ENCODE results near the gene DOCK10. TPM values are rescaled to one million over a fixed set of nuclear protein-coding genes. Genes with fewer than 3 reads are reported as not detected.

Gene DOCK10
- total RNA-seq, 1 donor from 2014 or later, result 107 TPM

- Mint-ChIP-seq H3K9me3 (peaks cover 4% of the 10 kb centered on the region), H3K36me3 (ENCODE audit: low read depth) (peaks cover 93% of the 10 kb centered on the region), H3K4me1 (ENCODE audit: low read depth) (no peaks in the 10 kb centered on the region), H3K27ac (no peak overlapping the region), H3K27me3 (ENCODE audit: low read depth) (no peaks in the 10 kb centered on the region), H3K4me3 (ENCODE audit: low read depth) (no peak overlapping the region)
- no peak for DNase-seq (ENCODE audit: low spot score)
- intact Hi-C loops (cut with micrococcal nuclease), result no loop called here
Measured at GRCh38 chr2:224837066-224837465, 205.2 kb downstream of the DOCK10 start.

DNA sequence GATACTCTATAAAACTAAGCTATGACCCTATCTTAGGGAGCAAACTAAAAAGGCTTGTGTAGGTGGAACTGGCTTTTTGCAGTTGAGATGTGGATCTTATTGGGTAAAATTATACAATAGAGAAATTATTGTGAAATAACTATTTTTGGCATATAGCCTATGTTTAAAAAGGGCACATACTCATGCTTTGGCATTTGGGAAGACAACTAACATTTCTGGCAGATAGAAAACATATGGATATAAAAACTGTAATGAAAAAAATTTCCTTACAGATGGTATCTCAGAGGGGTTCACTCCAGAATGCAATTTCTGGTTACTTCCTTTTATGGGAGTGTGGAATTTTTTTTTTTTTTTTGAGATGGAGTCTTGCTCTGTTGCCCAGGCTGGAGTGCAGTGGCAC is 206.0 kb downstream of the DOCK10 start:
- Mint-ChIP-seq H3K4me3 (ENCODE audit: low read depth) (no peak overlapping the region), H3K4me1 (ENCODE audit: low read depth) (no peaks in the 10 kb centered on the region), H3K27ac (no peak overlapping the region), H3K36me3 (ENCODE audit: low read depth) (peaks cover 92% of the 10 kb centered on the region), H3K27me3 (ENCODE audit: low read depth) (no peaks in the 10 kb centered on the region), H3K9me3 (peaks cover 4% of the 10 kb centered on the region)
- intact Hi-C loops (cut with micrococcal nuclease), result no loop called here
- no peak for DNase-seq (ENCODE audit: low spot score)

DNA sequence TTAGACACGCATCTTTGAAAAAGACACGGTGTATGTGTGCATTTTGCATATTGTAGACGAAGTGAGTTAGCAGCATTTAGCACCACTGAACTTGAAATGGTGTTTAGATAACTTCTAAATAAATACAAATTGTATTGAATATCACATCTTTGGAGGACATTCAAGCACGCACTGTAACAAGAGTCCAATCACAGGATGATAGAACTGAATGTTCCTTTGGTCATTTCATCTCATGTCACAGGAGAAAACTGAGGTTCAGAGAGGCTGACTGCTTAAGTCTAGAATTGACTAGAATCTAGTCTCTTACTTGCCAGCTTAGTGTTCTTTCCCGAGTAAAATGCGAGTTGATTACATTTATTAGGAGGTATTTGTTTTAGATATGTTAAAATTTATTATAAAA is 206.9 kb downstream of the DOCK10 start:
- Mint-ChIP-seq H3K9me3 (no peaks in the 10 kb centered on the region), H3K4me1 (ENCODE audit: low read depth) (no peaks in the 10 kb centered on the region), H3K4me3 (ENCODE audit: low read depth) (no peak overlapping the region), H3K27ac (no peak overlapping the region), H3K27me3 (ENCODE audit: low read depth) (no peaks in the 10 kb centered on the region), H3K36me3 (ENCODE audit: low read depth) (peaks cover 85% of the 10 kb centered on the region)
- intact Hi-C loops (cut with micrococcal nuclease), result no loop called here
- no peak for DNase-seq (ENCODE audit: low spot score)

GRCh38 chr2:224833986-224834385 is 208.3 kb downstream of the DOCK10 start:
- intact Hi-C loops (cut with micrococcal nuclease), result no loop called here
- Mint-ChIP-seq H3K36me3 (ENCODE audit: low read depth) (peaks cover 84% of the 10 kb centered on the region), H3K9me3 (no peaks in the 10 kb centered on the region), H3K4me3 (ENCODE audit: low read depth) (no peak overlapping the region), H3K27ac (no peak overlapping the region), H3K27me3 (ENCODE audit: low read depth) (no peaks in the 10 kb centered on the region), H3K4me1 (ENCODE audit: low read depth) (no peaks in the 10 kb centered on the region)
- no peak for DNase-seq (ENCODE audit: low spot score)

- H3K4me1 Mint-ChIP-seq (ENCODE audit: low read depth), result no peaks in the 10 kb centered on the region
Measured at GRCh38 chr2:224832207-224832606, 210.1 kb downstream of the DOCK10 start.

GRCh38 chr2:224831530-224831929 is 210.7 kb downstream of the DOCK10 start:
- DNase-seq (ENCODE audit: low spot score), result no peak
- no peaks in the 10 kb centered on the region for H3K4me1 Mint-ChIP-seq (ENCODE audit: low read depth)
- no peaks in the 10 kb centered on the region for H3K9me3 Mint-ChIP-seq
- intact Hi-C loops (cut with micrococcal nuclease), result no loop called here
- no peak overlapping the region for H3K27ac Mint-ChIP-seq
- no peak overlapping the region for H3K4me3 Mint-ChIP-seq (ENCODE audit: low read depth)
- H3K27me3 Mint-ChIP-seq (ENCODE audit: low read depth), result no peaks in the 10 kb centered on the region
- peaks cover 86% of the 10 kb centered on the region for H3K36me3 Mint-ChIP-seq (ENCODE audit: low read depth)

More at GRCh38 chr2:224832207-224832606, 210.1 kb downstream of the DOCK10 start:
- no peak overlapping the region for H3K4me3 Mint-ChIP-seq (ENCODE audit: low read depth)
- no peak overlapping the region for H3K27ac Mint-ChIP-seq
- no peaks in the 10 kb centered on the region for H3K9me3 Mint-ChIP-seq
- peaks cover 85% of the 10 kb centered on the region for H3K36me3 Mint-ChIP-seq (ENCODE audit: low read depth)
- DNase-seq (ENCODE audit: low spot score), result no peak
- intact Hi-C loops (cut with micrococcal nuclease), result no loop called here
- no peaks in the 10 kb centered on the region for H3K27me3 Mint-ChIP-seq (ENCODE audit: low read depth)

DNA sequence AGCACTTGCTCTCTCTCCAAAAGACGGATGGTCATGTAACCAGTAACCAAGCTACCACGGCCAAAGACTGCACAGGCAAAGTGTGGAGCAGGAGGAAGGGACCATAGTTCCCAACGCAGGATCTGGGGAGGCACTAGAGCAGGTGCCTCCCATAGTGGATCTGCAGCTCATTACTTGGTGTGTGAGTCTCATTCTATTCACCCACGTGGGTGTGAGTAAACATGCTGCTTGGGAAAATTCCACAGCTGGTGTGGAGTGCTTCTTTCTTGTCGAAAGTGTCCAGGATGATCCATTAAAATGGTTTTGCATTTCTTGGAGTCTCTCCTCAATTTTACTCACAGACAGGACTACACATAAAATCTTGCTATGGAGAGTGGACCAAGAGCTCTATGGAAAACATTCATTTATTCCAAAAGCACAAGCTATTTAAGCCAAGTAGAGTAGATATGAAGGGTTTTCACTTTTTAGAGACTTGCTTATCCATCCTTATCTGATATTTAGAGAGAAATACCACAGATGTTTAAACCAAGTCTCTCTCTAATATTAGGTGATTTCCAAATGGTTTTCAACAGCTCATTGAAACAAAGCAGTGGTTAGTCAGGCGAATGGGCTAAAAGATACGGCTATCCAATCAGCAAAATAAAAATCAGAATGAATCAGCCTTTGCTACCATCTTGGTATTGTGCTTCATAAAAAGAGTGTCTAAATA is 221.8 kb downstream of the DOCK10 start:
- Mint-ChIP-seq H3K36me3 (ENCODE audit: low read depth) (peaks cover 78% of the 10 kb centered on the region), H3K9me3 (peaks cover 8% of the 10 kb centered on the region), H3K27me3 (ENCODE audit: low read depth) (no peaks in the 10 kb centered on the region), H3K4me1 (ENCODE audit: low read depth) (peaks cover 14% of the 10 kb centered on the region), H3K4me3 (ENCODE audit: low read depth) (no peak overlapping the region), H3K27ac (peak overlapping the region; percentile 38)
- no peak for DNase-seq (ENCODE audit: low spot score)
- intact Hi-C loops (cut with micrococcal nuclease), result no loop called here

- intact Hi-C loops (cut with micrococcal nuclease), result no loop called here
- Mint-ChIP-seq H3K9me3 (peaks cover 12% of the 10 kb centered on the region), H3K27me3 (ENCODE audit: low read depth) (no peaks in the 10 kb centered on the region)
Measured at GRCh38 chr2:224819075-224819474, 223.2 kb downstream of the DOCK10 start.

DNA sequence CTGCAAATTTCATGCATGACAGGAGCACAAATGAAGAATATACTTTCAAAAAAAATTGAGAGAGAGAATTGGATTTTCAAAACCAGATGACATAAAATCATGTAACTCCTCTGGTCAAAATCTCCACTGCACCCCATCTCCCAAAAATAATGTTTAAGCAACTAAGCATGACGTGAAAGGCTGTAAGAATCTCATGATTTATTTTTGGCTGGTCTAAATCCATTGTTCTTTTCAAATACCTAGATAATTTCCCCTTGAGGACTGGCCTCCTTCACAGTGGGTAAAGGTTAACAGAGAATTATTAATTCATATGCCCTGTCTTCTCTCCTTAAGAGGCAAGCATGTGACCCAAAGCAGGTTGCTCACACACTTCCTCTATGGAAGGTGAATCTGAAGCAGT is 224.6 kb downstream of the DOCK10 start:
- no peak overlapping the region for H3K27ac Mint-ChIP-seq
- H3K4me3 Mint-ChIP-seq (ENCODE audit: low read depth), result no peak overlapping the region
- DNase-seq (ENCODE audit: low spot score), result no peak
- H3K27me3 Mint-ChIP-seq (ENCODE audit: low read depth), result no peaks in the 10 kb centered on the region
- intact Hi-C loops (cut with micrococcal nuclease), result no loop called here
- H3K9me3 Mint-ChIP-seq, result peaks cover 12% of the 10 kb centered on the region
- H3K4me1 Mint-ChIP-seq (ENCODE audit: low read depth), result peaks cover 14% of the 10 kb centered on the region
- peaks cover 87% of the 10 kb centered on the region for H3K36me3 Mint-ChIP-seq (ENCODE audit: low read depth)

More at GRCh38 chr2:224819075-224819474, 223.2 kb downstream of the DOCK10 start:
- H3K4me1 Mint-ChIP-seq (ENCODE audit: low read depth), result peaks cover 14% of the 10 kb centered on the region
- no peak for DNase-seq (ENCODE audit: low spot score)
- peaks cover 79% of the 10 kb centered on the region for H3K36me3 Mint-ChIP-seq (ENCODE audit: low read depth)
- no peak overlapping the region for H3K4me3 Mint-ChIP-seq (ENCODE audit: low read depth)
- no peak overlapping the region for H3K27ac Mint-ChIP-seq

- Mint-ChIP-seq H3K36me3 (ENCODE audit: low read depth) (peaks cover 87% of the 10 kb centered on the region), H3K4me1 (ENCODE audit: low read depth) (peaks cover 14% of the 10 kb centered on the region), H3K27ac (no peak overlapping the region), H3K4me3 (ENCODE audit: low read depth) (no peak overlapping the region), H3K9me3 (peaks cover 16% of the 10 kb centered on the region), H3K27me3 (ENCODE audit: low read depth) (no peaks in the 10 kb centered on the region)
- DNase-seq (ENCODE audit: low spot score), result no peak
- intact Hi-C loops (cut with micrococcal nuclease), result no loop called here
Measured at GRCh38 chr2:224816816-224817215, 225.5 kb downstream of the DOCK10 start.

- intact Hi-C loops (cut with micrococcal nuclease), result no loop called here
- peaks cover 19% of the 10 kb centered on the region for H3K9me3 Mint-ChIP-seq
- peaks cover 84% of the 10 kb centered on the region for H3K36me3 Mint-ChIP-seq (ENCODE audit: low read depth)
- H3K4me1 Mint-ChIP-seq (ENCODE audit: low read depth), result peaks cover 5% of the 10 kb centered on the region
- no peak overlapping the region for H3K4me3 Mint-ChIP-seq (ENCODE audit: low read depth)
- DNase-seq (ENCODE audit: low spot score), result no peak
- H3K27ac Mint-ChIP-seq, result no peak overlapping the region
- H3K27me3 Mint-ChIP-seq (ENCODE audit: low read depth), result no peaks in the 10 kb centered on the region
Measured at GRCh38 chr2:224813578-224813977, 228.7 kb downstream of the DOCK10 start.

DNA sequence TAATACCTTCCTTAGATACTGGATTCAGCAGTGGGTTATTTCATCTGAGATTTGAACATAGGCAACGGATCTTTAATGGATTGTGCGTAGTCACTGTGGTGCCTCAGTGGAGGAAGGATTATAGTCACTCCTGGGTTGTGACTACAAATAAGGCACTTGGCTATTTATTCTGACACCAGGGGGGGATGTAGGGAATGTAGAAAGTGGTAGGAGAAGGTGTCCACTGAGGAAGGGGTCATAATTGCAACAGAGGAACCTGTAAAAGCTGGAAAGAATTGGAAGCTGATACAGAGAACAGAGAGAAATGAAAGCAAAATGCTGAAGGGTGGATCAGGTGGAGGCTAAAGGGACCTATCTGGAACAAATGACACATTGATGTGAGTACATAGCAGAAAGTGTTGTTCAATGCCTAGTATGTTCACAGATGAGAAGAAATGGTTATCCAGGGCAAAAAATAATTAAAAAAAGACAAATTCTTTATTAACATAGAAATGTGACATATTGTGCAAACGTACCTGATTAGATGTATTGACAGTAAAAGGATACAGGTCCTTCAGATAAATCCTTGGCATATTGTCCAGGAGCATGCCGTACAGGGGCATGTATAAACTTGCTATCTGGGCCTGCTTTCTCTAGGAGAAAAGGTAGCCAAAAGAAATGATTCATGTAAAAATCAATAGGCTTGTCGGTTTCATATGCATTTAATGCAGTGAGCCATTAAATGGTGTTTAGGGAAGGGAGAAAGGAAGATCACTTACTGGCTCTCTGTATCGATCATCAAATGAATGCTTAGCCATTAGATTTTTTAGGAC is 234.9 kb downstream of the DOCK10 start:
- no peak for DNase-seq (ENCODE audit: low spot score)
- H3K9me3 Mint-ChIP-seq, result peaks cover 7% of the 10 kb centered on the region
- H3K4me3 Mint-ChIP-seq (ENCODE audit: low read depth), result no peak overlapping the region
- H3K4me1 Mint-ChIP-seq (ENCODE audit: low read depth), result no peaks in the 10 kb centered on the region
- no peak overlapping the region for H3K27ac Mint-ChIP-seq
- H3K27me3 Mint-ChIP-seq (ENCODE audit: low read depth), result no peaks in the 10 kb centered on the region
- H3K36me3 Mint-ChIP-seq (ENCODE audit: low read depth), result peaks cover 81% of the 10 kb centered on the region
- intact Hi-C loops (cut with micrococcal nuclease), result loop anchor here (10.0 kb wide), 1 partner anchor 197 kb away; no protein-coding TSS in a partner anchor

- Mint-ChIP-seq H3K36me3 (ENCODE audit: low read depth) (peaks cover 86% of the 10 kb centered on the region), H3K27ac (no peak overlapping the region), H3K9me3 (no peaks in the 10 kb centered on the region), H3K4me3 (ENCODE audit: low read depth) (no peak overlapping the region), H3K27me3 (ENCODE audit: low read depth) (no peaks in the 10 kb centered on the region), H3K4me1 (ENCODE audit: low read depth) (no peaks in the 10 kb centered on the region)
- DNase-seq (ENCODE audit: low spot score), result no peak
- intact Hi-C loops (cut with micrococcal nuclease), result loop anchor here (10.0 kb wide), 1 partner anchor 201 kb away; no protein-coding TSS in a partner anchor
Measured at GRCh38 chr2:224803930-224804329, 238.3 kb downstream of the DOCK10 start.

All from activated T-helper 2 cell treated with anti-CD3 and anti-CD28 coated beads, Interferon-gamma antibody, Interleukin-2, Interleukin-4, amounts not matched to agents 10 μg/mL and 5 μg/mL and 100 μg/mL, durations not matched to agents 14 hours and 24 hours and 36 hours (primary cell).